SK-N-SH (cell line): ENCODE measurements around the gene SLC18A2. TPM values are rescaled to one million over a fixed set of nuclear protein-coding genes. Genes with fewer than 3 reads are reported as not detected.

ENCODE experiments used
- CTCF ChIA-PET: fragments of 300-600, 350-600 bp; formaldehyde crosslinking; extraction: SDS; loops from one replicate; lab custom pipeline; 2021; lab: Yijun Ruan, JAX
- POLR2A ChIA-PET: fragments of 350-600 bp; sonication (Branson Sonifier 250); formaldehyde crosslinking; extraction: SDS; loops from one replicate; lab custom pipeline; 2020; ENCODE audit warnings: antibody characterized with exemption, inconsistent platforms; lab: Yijun Ruan, JAX
- DNase-seq: peaks from one replicate; pipeline ENCODE4 v3.0.0; 2012
- H2AFZ ChIP-seq: fragments of 200-600 bp; sonication (generic); 2 replicates; pipeline ENCODE4 v1.8.1; 2016; ENCODE audit warnings: antibody characterized with exemption, mild to moderate bottlenecking, low read depth
- H3F3A ChIP-seq: fragments of 200-600 bp; sonication (generic); replicated peaks from 2 replicates; pipeline ENCODE3; 2016; ENCODE audit warnings: antibody characterized with exemption, mild to moderate bottlenecking; ENCODE audit not compliant: insufficient read depth
- H3K27ac ChIP-seq, 2 experiments: fragments of 200-500 bp in 1 of 2; fragments of 200-600 bp in 1 of 2; sonication (Bioruptor generic) in 1 of 2; sonication (generic), shearing (Covaris generic) in 1 of 2; 2 replicates each; pipeline versions ENCODE4 v1.5.1 to v1.6.1; 2014 to 2016; ENCODE audit warnings: low read depth in 2 of 2, inconsistent platforms in 1 of 2, low read length in 1 of 2, mild to moderate bottlenecking in 1 of 2, mixed read lengths in 1 of 2
- H3K27me3 ChIP-seq: fragments of 200-600 bp; sonication (generic), shearing (Covaris generic); 2 replicates; pipeline ENCODE4 v1.6.1; 2016; ENCODE audit warnings: mixed run types; ENCODE audit not compliant: insufficient read depth
- H3K36me3 ChIP-seq, 2 experiments: fragments of 200-500 bp in 1 of 2; fragments of 200-600 bp in 1 of 2; sonication (Bioruptor generic) in 1 of 2; sonication (generic) in 1 of 2; replicated peaks in 1 of 2; 2 replicates each; pipeline versions ENCODE3 to v1.5.1; 2014 to 2016; ENCODE audit warnings: low read length in 1 of 2, mild to moderate bottlenecking in 1 of 2; ENCODE audit not compliant: insufficient read depth in 2 of 2, control insufficient read depth in 1 of 2
- H3K4me1 ChIP-seq, 2 experiments: fragments of 200-500 bp in 1 of 2; fragments of 200-600 bp in 1 of 2; sonication (Bioruptor generic) in 1 of 2; sonication (generic), shearing (Covaris generic) in 1 of 2; 2 replicates each; pipeline versions ENCODE4 v1.5.1 to v1.6.1; 2014 to 2016; ENCODE audit warnings: low read depth in 1 of 2, low read length in 1 of 2, mixed run types in 1 of 2; ENCODE audit not compliant: insufficient read depth in 2 of 2, control insufficient read depth in 1 of 2
- H3K4me2 ChIP-seq: fragments of 200-600 bp; sonication (generic), shearing (Covaris generic); 2 replicates; pipeline ENCODE4 v1.6.1; 2017; ENCODE audit warnings: mixed run types
- H3K4me3 ChIP-seq, 2 experiments: fragments of 200-500 bp in 1 of 2; fragments of 200-600 bp in 1 of 2; sonication (Bioruptor generic) in 1 of 2; sonication (generic), shearing (Covaris generic) in 1 of 2; 2 replicates each; pipeline versions ENCODE4 v1.5.1 to v1.8.1; 2014 to 2016; ENCODE audit warnings: low read depth in 2 of 2, inconsistent platforms in 1 of 2, low read length in 1 of 2, mild to moderate bottlenecking in 1 of 2, mixed read lengths in 1 of 2, moderate library complexity in 1 of 2
- H3K79me2 ChIP-seq: fragments of 200-600 bp; sonication (generic); 2 replicates; pipeline ENCODE4 v1.8.1; 2017; ENCODE audit warnings: mild to moderate bottlenecking; ENCODE audit not compliant: insufficient read depth
- H3K9ac ChIP-seq: fragments of 200-600 bp; sonication (generic); 2 replicates; pipeline ENCODE4 v1.6.1; 2017; ENCODE audit warnings: mixed run types
- H3K9me2 ChIP-seq: fragments of 200-600 bp; sonication (generic); 2 replicates; pipeline ENCODE4 v1.6.1; 2017; ENCODE audit warnings: mixed run types
- H3K9me3 ChIP-seq: fragments of 200-600 bp; sonication (generic); 2 replicates; pipeline ENCODE4 v1.6.1; 2017; ENCODE audit warnings: mixed run types, mild to moderate bottlenecking, moderate library complexity
- H4K20me1 ChIP-seq: fragments of 200-600 bp; sonication (generic); 2 replicates; pipeline ENCODE4 v1.6.1; 2017; ENCODE audit warnings: mild to moderate bottlenecking, mixed run types; ENCODE audit not compliant: insufficient read depth
- EP300 ChIP-seq, 2 experiments: IDR thresholded peaks; 2 replicates each; pipeline versions ENCODE4 v1.4.0 to v1.6.1; 2012; ENCODE audit warnings: borderline replicate concordance in 1 of 2, low read depth in 1 of 2, low read length in 1 of 2
- FOSL2 ChIP-seq: IDR thresholded peaks from 2 replicates; pipeline ENCODE4 v1.4.0; 2012; ENCODE audit warnings: low read depth, mild to moderate bottlenecking, moderate library complexity, borderline replicate concordance
- IRF3 ChIP-seq: fragments of 150-350 bp; IDR thresholded peaks from 2 replicates; pipeline ENCODE4 v1.6.1; 2016; ENCODE audit warnings: mild to moderate bottlenecking, low read depth, low read length
- MAX ChIP-seq: IDR thresholded peaks from 2 replicates; pipeline ENCODE4 v1.4.0; 2012; ENCODE audit warnings: low read depth
- MEF2A ChIP-seq: IDR thresholded peaks from 2 replicates; pipeline ENCODE4 v1.4.0; 2012; ENCODE audit warnings: low read depth, borderline replicate concordance
- MXI1 ChIP-seq: IDR thresholded peaks from 2 replicates; pipeline ENCODE4 v1.6.1; 2012; ENCODE audit warnings: mild to moderate bottlenecking, low read depth, low read length, improper control_type of control experiment
- RAD21 ChIP-seq: IDR thresholded peaks from 2 replicates; pipeline ENCODE4 v1.6.1; 2012; ENCODE audit warnings: mild to moderate bottlenecking, low read length
- RXRA ChIP-seq: IDR thresholded peaks from 2 replicates; pipeline ENCODE4 v1.4.0; 2012; ENCODE audit warnings: low read depth, mild to moderate bottlenecking, borderline replicate concordance
- TAF1 ChIP-seq: IDR thresholded peaks from 2 replicates; pipeline ENCODE4 v1.6.1; 2012; ENCODE audit warnings: low read depth, mild to moderate bottlenecking, low read length, moderate library complexity, borderline replicate concordance
- YY1 ChIP-seq: IDR thresholded peaks from 2 replicates; pipeline ENCODE4 v1.4.0; 2012; ENCODE audit warnings: low read depth, mild to moderate bottlenecking
- WGBS: methylation state at CpG from one replicate; pipeline ENCODE4 v1.1.6; 2017; ENCODE audit warnings: low lambda C conversion rate; 5-methylcytosine and 5-hydroxymethylcytosine counted together
- polyA plus RNA-seq, 3 experiments: library from polyadenylated mRNA; depleted of rRNA; stranded (reverse); fragments of >200 nt; gene quantifications; 2 replicates each; pipeline ENCODE4 v1.2.3, GENCODE V29; 2012

The SLC18A2 gene
- polyA plus RNA-seq, 1 of the 3 experiments (the other 2 are of a cell fraction), result not detected

- no peak for DNase-seq
- H2AFZ ChIP-seq, result no peak overlapping the region
- no peak overlapping the region for H3K4me3 ChIP-seq
- no peaks in the 10 kb centered on the region for H3K27me3 ChIP-seq
- no peak overlapping the region for H3K27ac ChIP-seq
- TF ChIP-seq MXI1, result no peak
- H4K20me1 ChIP-seq, result no peaks in the 10 kb centered on the region
- no peaks in the 10 kb centered on the region for H3K9me2 ChIP-seq
- H3K9me3 ChIP-seq, result no peaks in the 10 kb centered on the region
- H3K36me3 ChIP-seq, result no peaks in the 10 kb centered on the region
- H3K4me1 ChIP-seq, result no peaks in the 10 kb centered on the region
- CTCF ChIA-PET, result interaction anchor here (1.3 to 7.3 kb wide), 2 partner anchors 12 to 28 kb away, joined by 3 to 71 read pairs; no protein-coding TSS in a partner anchor
- H3K79me2 ChIP-seq, result no peaks in the 10 kb centered on the region
- H3K9ac ChIP-seq, result no peak overlapping the region
- 23% methylated on average over 2 of the region's 2 CpGs for WGBS
- H3K4me2 ChIP-seq, result no peak overlapping the region
- POLR2A ChIA-PET, result no interaction called here
- H3F3A ChIP-seq, result no peaks in the 10 kb centered on the region
Observed at GRCh38 chr10:117204316-117204715, 36.6 kb upstream of the SLC18A2 start.

GRCh38 chr10:117212176-117212575 is 28.7 kb upstream of the SLC18A2 start:
- Histone ChIP-seq H3F3A (no peaks in the 10 kb centered on the region), H3K4me2 (no peak overlapping the region), H4K20me1 (no peaks in the 10 kb centered on the region), H3K27me3 (no peaks in the 10 kb centered on the region), H3K27ac (no peak overlapping the region), H3K9ac (no peak overlapping the region), H3K9me2 (no peaks in the 10 kb centered on the region), H3K4me3 (no peak overlapping the region), H3K36me3 (no peaks in the 10 kb centered on the region), H3K9me3 (no peaks in the 10 kb centered on the region), H3K4me1 (peaks cover 0 to 8% of the 10 kb centered on the region in 2 experiments; a peak in 1 of 4 replicates), H2AFZ (no peak overlapping the region), H3K79me2 (no peaks in the 10 kb centered on the region)
- ChIA-PET CTCF (interaction anchor here (1.4 to 5.4 kb wide), 2 partner anchors 107 to 254 kb away, joined by 4 to 37 read pairs; no protein-coding TSS in a partner anchor), POLR2A (no interaction called here)
- no peak for DNase-seq
- 14% methylated on average over 1 of the region's 1 CpG for WGBS
- TF ChIP-seq MAX, result no peak
- TF ChIP-seq TAF1, result no peak
- no peak for TF ChIP-seq FOSL2
- no peak for TF ChIP-seq MEF2A
- TF ChIP-seq IRF3, result no peak

GRCh38 chr10:117214401-117214800 is 26.5 kb upstream of the SLC18A2 start:
- ChIA-PET POLR2A (no interaction called here), CTCF (interaction anchor here (2.8 to 14.2 kb wide), 4 partner anchors 11 to 111 kb away, joined by 25 to 534 read pairs (median 78); partner anchors contain the start of gene KCNK18)
- Histone ChIP-seq H3K27me3 (no peaks in the 10 kb centered on the region), H3K9me2 (no peaks in the 10 kb centered on the region), H3F3A (no peaks in the 10 kb centered on the region), H3K9me3 (no peaks in the 10 kb centered on the region), H3K4me3 (no peak overlapping the region), H3K79me2 (no peaks in the 10 kb centered on the region), H3K4me2 (no peak overlapping the region), H4K20me1 (no peaks in the 10 kb centered on the region), H3K9ac (no peak overlapping the region), H2AFZ (no peak overlapping the region), H3K4me1 (peaks cover 0 to 10% of the 10 kb centered on the region in 2 experiments; a peak in 1 of 4 replicates), H3K27ac (no peak overlapping the region), H3K36me3 (no peaks in the 10 kb centered on the region)
- no peak for DNase-seq
- WGBS, result 14% methylated on average over 1 of the region's 1 CpG
- no peak for TF ChIP-seq YY1
- no peak for TF ChIP-seq RAD21
- no peak for TF ChIP-seq EP300 (IDR thresholded peaks at IDR 0.05; ENCODE audit: borderline replicate concordance in 1 of 2, low read depth in 1 of 2, low read length in 1 of 2)
- TF ChIP-seq RXRA, result no peak
